ENCODE data around the gene ESAM. TPM values are rescaled to one million over a fixed set of nuclear protein-coding genes. Genes with fewer than 3 reads are reported as not detected.
A peak's percentile ranks its signal among the peaks of the same experiment; 100 is the strongest.

The ESAM gene
- polyA plus RNA-seq, 1 donor from 2014 or later: 0.77 TPM

- Histone ChIP-seq H3K9ac (ENCODE audit: low read length) (no peak overlapping the region), H3K4me3 (ENCODE audit: low read length) (peak overlapping the region; percentile 64), H2AFZ (ENCODE audit: low read depth, low read length) (no peak overlapping the region), H3F3A (ENCODE audit: insufficient read depth, low read length, poor library complexity, severe bottlenecking) (no peaks in the 10 kb centered on the region), H3K79me2 (replicated peaks; ENCODE audit: insufficient read depth, low read length) (no peaks in the 10 kb centered on the region), H3K9me3 (ENCODE audit: low read length) (no peaks in the 10 kb centered on the region), H3K4me2 (ENCODE audit: low read length) (no peak overlapping the region), H3K9me2 (ENCODE audit: insufficient read depth, low read length) (no peaks in the 10 kb centered on the region), H3K27ac (ENCODE audit: low read length) (no peak overlapping the region), H3K36me3 (ENCODE audit: insufficient read depth, low read length) (no peaks in the 10 kb centered on the region), H3K27me3 (ENCODE audit: insufficient read depth, low read depth, low read length) (peaks cover 31% of the 10 kb centered on the region), H4K20me1 (ENCODE audit: insufficient read depth) (no peaks in the 10 kb centered on the region)
- TF ChIP-seq REST (IDR thresholded peaks at IDR 0.05; ENCODE audit: borderline replicate concordance) (no peak), POLR2AphosphoS5 (IDR thresholded peaks at IDR 0.05) (no peak), EP300 (conservative IDR thresholded peaks at IDR 0.05; ENCODE audit: poor library complexity, severe bottlenecking) (no peak), RAD21 (conservative IDR thresholded peaks at IDR 0.05) (no peak), EZH2 (IDR thresholded peaks at IDR 0.05; ENCODE audit: borderline replicate concordance, insufficient read depth, low read length, poor library complexity, severe bottlenecking) (no peak), MXI1 (conservative IDR thresholded peaks at IDR 0.05; ENCODE audit: poor library complexity, severe bottlenecking) (no peak), CTCF (IDR thresholded peaks at IDR 0.05; ENCODE audit: poor library complexity, severe bottlenecking) (no peak), TAF1 (IDR thresholded peaks at IDR 0.05; ENCODE audit: low read depth) (no peak), SMC3 (conservative IDR thresholded peaks at IDR 0.05; ENCODE audit: poor library complexity) (no peak)
Observed at GRCh38 chr11:124718801-124719200, 43.3 kb downstream of the ESAM start.

- no peak overlapping the region for H2AFZ ChIP-seq (ENCODE audit: low read depth, low read length)
- H3K9me2 ChIP-seq (ENCODE audit: insufficient read depth, low read length): no peaks in the 10 kb centered on the region
- peak overlapping the region; percentile 64 for H3K4me3 ChIP-seq (ENCODE audit: low read length)
- no peaks in the 10 kb centered on the region for H3K36me3 ChIP-seq (ENCODE audit: insufficient read depth, low read length)
- H4K20me1 ChIP-seq (ENCODE audit: insufficient read depth): no peaks in the 10 kb centered on the region
- peaks cover 31% of the 10 kb centered on the region for H3K27me3 ChIP-seq (ENCODE audit: insufficient read depth, low read depth, low read length)
- H3K79me2 ChIP-seq (replicated peaks; ENCODE audit: insufficient read depth, low read length): no peaks in the 10 kb centered on the region
- TF ChIP-seq EP300 (conservative IDR thresholded peaks at IDR 0.05; ENCODE audit: poor library complexity, severe bottlenecking) (peak; percentile 15), SMC3 (conservative IDR thresholded peaks at IDR 0.05; ENCODE audit: poor library complexity) (no peak)
- peak overlapping the region; percentile 32 for H3K9ac ChIP-seq (ENCODE audit: low read length)
- no peaks in the 10 kb centered on the region for H3K9me3 ChIP-seq (ENCODE audit: low read length)
- peak overlapping the region; percentile 53 for H3K4me2 ChIP-seq (ENCODE audit: low read length)
- H3K27ac ChIP-seq (ENCODE audit: low read length): no peak overlapping the region
- H3F3A ChIP-seq (ENCODE audit: insufficient read depth, low read length, poor library complexity, severe bottlenecking): no peaks in the 10 kb centered on the region
Observed at GRCh38 chr11:124717786-124718651, 44.1 kb downstream of the ESAM start.
